NCI-H2107 treated with DMSO at 0.1 percent for 48 hours (cell line): Measurements from ENCODE around the gene ENO4.

Experiments used
- DNase-seq: peaks from one replicate; lab custom pipeline; 2025; ENCODE audit not compliant: unreplicated experiment; lab: John Stamatoyannopoulos, UW

ENO4 gene

GRCh38 chr10:116829711-116830110, 19.6 kb upstream of the ENO4 start:
- DNase-seq = no peak

- no peak for DNase-seq
These were observed 18.2 kb upstream of the ENO4 start for GRCh38 chr10:116831086-116831485.

GRCh38 chr10:116831790-116832189, 17.5 kb upstream of the ENO4 start:
- no peak for DNase-seq

GRCh38 chr10:116833986-116834985, 15.0 kb upstream of the ENO4 start:
- DNase-seq = peak; percentile 26

GRCh38 chr10:116835658-116836057, 13.6 kb upstream of the ENO4 start:
- no peak for DNase-seq

- DNase-seq = peak; percentile 69
These were observed 13.2 kb upstream of the ENO4 start for GRCh38 chr10:116836083-116836482.

GRCh38 chr10:116836902-116837523, 12.3 kb upstream of the ENO4 start:
- peak; percentile 38 for DNase-seq

GRCh38 chr10:116838143-116838725, 11.1 kb upstream of the ENO4 start:
- no peak for DNase-seq

- no peak for DNase-seq
These were observed 8.8 kb upstream of the ENO4 start for GRCh38 chr10:116840389-116841075.

GRCh38 chr10:116845823-116846222, 3.5 kb upstream of the ENO4 start:
- DNase-seq = no peak

- DNase-seq = no peak
These were observed 1.0 kb upstream of the ENO4 start for GRCh38 chr10:116848032-116848943.

- DNase-seq = no peak
These were observed 403 bp upstream of the ENO4 start for GRCh38 chr10:116848944-116849247.

- DNase-seq = no peak
These were observed 836 bp downstream of the ENO4 start for GRCh38 chr10:116850058-116850611.

GRCh38 chr10:116852246-116852645, 2.9 kb downstream of the ENO4 start:
- DNase-seq = no peak

- DNase-seq = no peak
These were observed 4.0 kb downstream of the ENO4 start for GRCh38 chr10:116853287-116853686.

GRCh38 chr10:116853701-116854100, 4.4 kb downstream of the ENO4 start:
- no peak for DNase-seq

- no peak for DNase-seq
These were observed 7.9 kb downstream of the ENO4 start for GRCh38 chr10:116857156-116857555.

GRCh38 chr10:116861796-116862195, 12.5 kb downstream of the ENO4 start:
- no peak for DNase-seq

GRCh38 chr10:116864436-116864835, 15.1 kb downstream of the ENO4 start:
- DNase-seq = no peak

GRCh38 chr10:116866066-116866465, 16.8 kb downstream of the ENO4 start:
- DNase-seq = no peak
